Renal pelvis (tissue), 4 donors: ENCODE data around the gene KDM4C. TPM values are rescaled to one million over a fixed set of nuclear protein-coding genes. Genes with fewer than 3 reads are reported as not detected.

Experiments
- DNase-seq: peaks from one replicate; pipeline ENCODE4 v3.0.0-alpha.2; 2013
- polyA plus RNA-seq, 3 donors: library from polyadenylated mRNA; unstranded; fragments of 120-200 nt; gene quantifications; one replicate each; pipeline ENCODE4 v1.2.1, GENCODE V29; 2013; ENCODE audit not compliant: insufficient read length in 3 of 3

Gene KDM4C
- polyA plus RNA-seq, 3 donors, result 16.9 to 22.0 (median 19.2) TPM

DNA sequence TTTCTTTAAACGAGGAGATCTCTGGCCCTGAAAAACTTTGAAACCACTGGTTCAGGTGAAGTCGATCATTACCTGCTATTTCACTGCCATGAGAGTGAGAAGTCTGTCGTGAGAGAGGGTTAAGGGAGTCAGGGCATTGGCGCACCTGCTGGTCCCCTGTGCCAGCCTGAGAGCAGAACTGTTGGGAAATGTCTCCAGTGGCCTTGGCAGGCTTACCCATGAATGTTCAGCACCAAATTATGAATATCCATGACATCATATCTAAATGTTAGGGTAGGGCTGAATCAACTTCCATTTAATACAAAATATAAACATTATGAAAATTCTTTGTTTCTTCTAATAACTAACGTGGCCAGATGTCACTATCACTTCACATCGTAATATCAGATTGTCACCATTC lies 379.3 kb downstream of the KDM4C start:
- no peak for DNase-seq

DNA sequence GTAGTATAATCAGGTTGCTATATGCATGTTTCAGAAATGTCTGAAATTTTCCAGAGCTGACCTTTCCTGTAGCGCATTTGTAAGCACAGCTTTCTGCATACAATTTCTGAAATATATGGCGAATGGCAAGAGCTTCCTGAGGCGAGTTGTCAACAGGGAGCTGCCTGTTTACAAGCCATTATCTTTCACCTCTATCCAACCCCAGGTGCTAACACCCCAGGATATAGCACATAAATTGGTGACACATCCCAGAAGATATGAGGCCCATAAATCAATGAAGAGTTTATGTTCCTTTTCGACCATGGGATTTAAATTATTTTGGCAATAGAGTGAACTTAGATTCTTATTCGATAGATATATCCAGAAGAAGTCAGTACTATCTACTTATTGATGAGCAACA lies 379.8 kb downstream of the KDM4C start:
- no peak for DNase-seq

GRCh38 chr9:7139886-7140285 lies 382.1 kb downstream of the KDM4C start:
- no peak for DNase-seq

GRCh38 chr9:7140401-7140800 lies 382.6 kb downstream of the KDM4C start:
- DNase-seq, result no peak

DNA sequence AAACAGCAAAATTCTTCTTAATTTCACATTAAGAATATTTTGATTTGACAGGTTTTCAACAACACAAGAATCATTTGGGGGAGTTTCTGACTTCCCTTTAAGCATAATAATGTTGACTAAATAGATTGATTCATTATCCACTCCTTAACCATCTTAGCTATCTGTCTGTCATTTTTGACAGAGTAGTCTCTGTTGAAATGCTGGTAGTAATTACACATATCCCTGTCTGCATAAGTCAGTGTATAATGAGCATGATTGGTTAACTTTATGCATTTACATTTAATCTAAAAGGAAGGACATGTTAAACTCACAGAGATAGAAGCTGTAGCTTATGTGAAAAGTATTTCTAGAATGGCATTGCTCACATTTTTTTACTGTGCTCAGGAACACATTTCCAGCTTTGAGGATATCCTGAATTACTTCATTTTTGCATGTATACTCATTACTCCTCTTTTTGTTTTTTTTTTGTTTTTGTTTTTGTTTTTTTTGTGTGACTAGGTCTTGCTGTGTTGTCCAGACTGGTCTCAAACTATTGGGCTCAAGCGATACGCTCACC lies 385.9 kb downstream of the KDM4C start:
- no peak for DNase-seq

GRCh38 chr9:7144265-7145046 lies 386.7 kb downstream of the KDM4C start:
- no peak for DNase-seq

DNA sequence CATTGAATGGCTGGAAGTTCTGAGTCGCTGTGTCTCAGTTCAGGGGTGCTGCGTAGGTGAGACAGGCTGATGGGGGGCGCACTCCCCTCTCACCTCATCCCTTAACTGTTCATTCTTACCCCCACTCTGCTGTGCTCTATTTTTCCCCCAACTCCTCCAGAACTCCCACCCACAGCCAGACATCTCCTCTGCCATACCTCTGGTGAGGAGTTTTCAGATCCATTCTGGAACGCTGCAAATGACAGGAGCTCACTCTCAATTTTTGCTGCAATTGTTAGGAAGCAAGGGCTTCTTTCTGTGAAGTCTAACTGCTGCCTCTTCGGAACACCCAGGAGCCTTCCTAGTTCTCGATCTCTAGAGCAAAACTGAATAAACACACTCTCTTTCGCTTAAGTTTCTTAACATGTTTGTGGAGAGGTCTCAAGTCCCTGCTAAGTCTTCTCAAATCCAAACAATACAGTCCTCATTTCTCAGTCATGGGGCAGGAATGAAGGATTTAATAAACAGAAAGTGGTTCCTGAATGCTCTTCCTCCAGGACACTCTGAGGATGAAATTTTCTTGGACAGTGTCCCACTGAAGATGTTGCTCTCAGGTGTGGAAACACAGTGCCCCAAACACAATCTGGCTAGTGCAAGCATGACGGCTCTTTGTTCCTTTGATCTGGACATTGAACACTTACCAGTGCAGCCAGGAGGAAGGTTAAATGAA lies 387.7 kb downstream of the KDM4C start:
- DNase-seq, result no peak

DNA sequence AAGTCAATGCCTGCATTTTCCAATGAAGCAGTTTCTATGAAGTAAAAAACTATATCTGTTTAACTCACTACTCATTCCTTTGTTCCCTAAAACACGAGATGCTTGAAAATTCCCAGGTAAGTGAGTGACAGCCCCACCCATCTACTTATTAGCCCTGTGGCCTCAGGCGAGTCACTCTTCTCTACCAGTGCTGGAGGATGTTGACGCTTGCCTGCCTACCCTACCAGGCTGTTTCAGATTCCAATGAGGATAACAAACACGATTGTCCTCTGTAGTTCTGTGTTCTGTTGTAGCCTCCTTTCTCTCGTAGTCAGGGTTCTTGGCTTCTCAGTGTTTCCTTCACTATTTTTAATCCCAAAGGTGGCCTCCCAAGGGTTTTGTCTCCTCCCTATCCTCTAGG lies 388.8 kb downstream of the KDM4C start:
- no peak for DNase-seq

GRCh38 chr9:7147121-7148090 lies 389.6 kb downstream of the KDM4C start:
- no peak for DNase-seq

GRCh38 chr9:7148243-7148765 lies 390.5 kb downstream of the KDM4C start:
- DNase-seq, result no peak

DNA sequence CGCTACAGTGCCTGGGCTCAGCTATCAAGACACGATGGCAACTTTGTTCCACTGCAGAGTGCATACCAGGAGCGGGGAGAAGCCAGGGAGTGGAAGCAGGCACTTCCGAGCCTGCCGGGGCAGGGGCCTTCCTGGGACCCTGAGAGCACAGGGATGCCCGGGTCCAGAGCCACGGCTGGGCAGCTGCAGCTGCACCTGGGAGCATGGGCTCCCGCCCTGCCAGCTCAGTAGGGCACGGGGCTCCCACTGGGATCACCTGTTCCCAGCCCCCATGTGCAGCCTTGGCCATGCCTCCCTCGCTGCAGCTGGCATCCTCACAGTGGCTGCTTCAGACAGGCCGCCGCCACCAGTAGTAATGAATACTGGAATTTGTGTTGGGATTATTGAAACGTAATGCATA lies 391.5 kb downstream of the KDM4C start:
- no peak for DNase-seq

DNA sequence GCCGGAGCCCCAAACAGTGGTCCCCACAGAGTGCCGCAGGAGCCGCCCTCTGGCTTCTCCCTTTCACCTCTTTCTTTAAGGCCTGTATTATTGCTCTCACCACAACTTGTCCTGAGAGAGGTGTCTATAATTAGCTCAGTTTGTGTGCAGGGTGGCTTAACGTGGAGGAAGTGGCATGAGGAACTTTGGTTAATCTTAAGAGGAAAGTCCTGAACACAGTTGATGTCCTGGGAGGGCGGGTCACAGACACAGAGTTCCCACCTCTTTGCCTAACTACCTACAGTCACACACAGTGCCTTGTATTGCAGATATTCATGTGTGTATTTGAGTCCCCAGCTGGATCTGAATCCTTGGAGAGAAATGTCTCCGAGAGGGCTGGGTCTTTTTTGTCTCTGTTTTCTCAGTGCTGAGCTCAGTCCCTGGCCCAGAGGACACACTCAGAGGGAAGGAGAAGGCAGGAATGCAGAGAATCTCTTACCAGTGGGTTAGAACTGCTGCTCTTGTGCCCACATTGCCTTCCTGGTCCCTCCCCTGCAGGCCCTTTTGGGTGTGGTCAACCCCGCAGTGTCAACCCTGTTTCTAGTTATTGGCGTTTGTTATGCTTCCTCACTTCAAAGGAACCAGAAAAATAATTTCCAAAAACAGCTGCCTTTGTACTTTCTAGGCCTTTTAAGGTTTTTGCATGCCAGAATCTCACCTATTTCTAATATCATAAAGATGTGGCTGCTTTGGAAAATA lies 392.5 kb downstream of the KDM4C start:
- no peak for DNase-seq

DNA sequence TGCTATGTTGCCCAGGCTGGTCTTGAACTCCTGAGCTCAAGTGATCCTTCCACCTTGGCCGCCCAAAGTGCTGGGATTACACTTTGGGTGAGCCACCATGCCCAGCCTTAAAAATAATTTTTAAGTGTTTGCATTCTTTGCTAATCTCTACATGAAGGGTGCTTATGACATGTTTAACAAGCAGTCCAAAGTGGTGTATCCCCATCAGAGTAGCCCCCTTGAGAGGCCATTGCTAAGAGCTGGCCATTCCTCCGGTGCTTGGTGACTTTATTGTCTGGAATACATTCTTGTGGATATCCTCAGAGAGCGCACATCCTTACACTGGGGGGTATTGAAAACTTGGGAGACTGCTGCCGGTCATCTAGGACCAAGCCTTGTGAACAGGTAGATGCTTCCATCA lies 395.4 kb downstream of the KDM4C start:
- DNase-seq, result no peak

DNA sequence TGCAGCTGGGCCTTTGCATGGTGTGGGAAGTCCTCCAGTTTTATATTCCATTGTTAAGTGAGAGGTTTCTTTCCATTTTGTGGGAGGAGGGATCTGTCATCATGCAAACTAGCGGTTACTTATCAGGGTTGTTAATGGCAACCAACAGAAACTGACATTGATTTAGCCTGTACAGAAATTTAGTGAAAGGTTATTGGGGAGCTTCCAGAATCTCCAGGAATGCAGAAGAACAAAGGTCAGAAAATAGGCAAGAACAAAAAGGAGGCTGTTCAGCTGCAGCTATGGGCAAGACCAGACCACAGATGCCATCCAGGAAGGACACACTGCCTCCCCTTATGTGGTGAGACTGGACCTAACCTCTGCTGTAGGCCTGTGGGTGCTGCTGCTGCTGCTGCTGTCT lies 395.8 kb downstream of the KDM4C start:
- no peak for DNase-seq

DNA sequence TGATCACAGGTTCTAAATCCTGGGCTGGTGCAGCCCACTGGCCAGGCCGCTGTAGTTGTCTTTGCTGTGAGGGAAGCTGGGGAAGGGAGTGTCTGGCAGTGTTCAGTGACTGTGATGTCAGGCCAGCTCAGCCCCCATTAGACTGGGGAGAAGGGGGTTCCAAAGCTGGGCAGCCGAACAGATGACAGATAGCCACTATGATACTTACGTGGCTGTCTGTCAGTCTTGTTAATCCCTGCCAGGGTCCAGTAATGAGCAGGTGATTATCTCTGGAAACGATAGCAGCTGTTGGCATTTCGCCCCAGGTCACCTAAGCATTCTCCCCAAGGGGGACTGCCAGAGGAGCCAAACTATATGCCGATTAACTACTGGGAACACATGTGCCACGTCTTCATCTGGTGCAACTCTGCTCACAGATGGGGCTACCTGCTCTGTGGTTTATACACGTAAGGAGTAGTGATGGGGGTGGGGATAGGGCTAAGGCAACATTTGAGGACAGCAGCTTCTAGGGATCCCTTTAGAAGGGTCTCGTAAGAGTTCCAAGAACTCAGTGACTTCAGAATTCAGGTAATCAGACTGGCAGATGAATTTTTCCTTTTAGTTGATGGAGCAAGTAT lies 396.3 kb downstream of the KDM4C start:
- DNase-seq, result no peak

DNA sequence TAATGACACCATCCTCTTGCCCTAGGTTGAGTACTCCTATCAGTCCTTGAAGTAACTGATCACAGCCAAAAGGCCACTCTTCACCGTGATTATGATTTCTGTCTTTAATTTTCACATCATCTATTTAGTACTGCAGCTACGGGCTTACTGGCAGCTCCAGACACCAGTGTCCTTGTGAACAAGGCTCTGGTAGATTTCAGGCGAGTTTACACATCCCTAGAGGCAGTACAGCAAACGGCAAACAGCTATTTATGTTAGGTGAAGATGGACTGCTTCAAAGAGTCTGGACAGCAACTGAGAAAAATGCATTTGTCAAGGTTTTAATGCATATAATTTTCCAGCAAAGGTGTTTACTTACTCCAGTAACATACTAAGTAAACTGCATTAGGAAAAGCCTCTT lies 396.9 kb downstream of the KDM4C start:
- DNase-seq, result no peak

GRCh38 chr9:7161469-7161868 lies 403.7 kb downstream of the KDM4C start:
- DNase-seq, result no peak

DNA sequence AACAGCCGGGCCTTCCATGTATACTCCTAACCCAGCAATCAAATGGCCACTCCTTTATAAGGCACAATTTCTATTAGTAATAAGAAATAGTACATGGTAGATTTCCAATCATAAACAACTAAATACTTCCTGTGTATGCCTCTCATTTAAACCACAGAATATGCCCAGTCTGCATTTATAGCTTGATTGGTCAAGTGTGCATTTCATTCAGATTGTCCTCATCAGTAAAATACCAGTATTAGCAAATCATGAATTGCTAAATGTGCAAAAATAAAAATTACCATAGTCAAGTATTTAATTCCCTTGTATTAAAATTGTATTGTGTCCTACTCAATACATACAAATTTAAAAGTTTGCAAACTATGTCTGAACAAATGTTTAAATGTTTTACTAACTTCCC lies 406.2 kb downstream of the KDM4C start:
- DNase-seq, result no peak

GRCh38 chr9:7164440-7165330 lies 406.9 kb downstream of the KDM4C start:
- DNase-seq, result no peak
